ENCODE data around the gene ZC3H7A.

The ZC3H7A gene

GRCh38 chr16:11705311-11706025 lies 91.6 kb downstream of the ZC3H7A start:
- no peak for DNase-seq (ENCODE audit: low read depth)
- TF ChIP-seq CTCF (conservative IDR thresholded peaks at IDR 0.05; ENCODE audit: low read depth, low read length): no peak
- H3K4me3 ChIP-seq (ENCODE audit: low read depth, low read length): no peak overlapping the region

All from choroid plexus epithelial cell (primary cell).